Liver (tissue), 9 donors: ENCODE data around the gene ISM2. TPM values are rescaled to one million over a fixed set of nuclear protein-coding genes. Genes with fewer than 3 reads are reported as not detected.
"Not testable (repeated sequence)": the region's sequence is repeated elsewhere in the genome, so short reads cannot be mapped to it uniquely, and the experiment has no call there.

ENCODE experiments used
- DNase-seq: peaks from one replicate; pipeline ENCODE4 v3.0.0-alpha.2; 2017; ENCODE audit warnings: low spot score
- H3K27ac ChIP-seq, 2 donors: one replicate each; pipeline ENCODE4 v1.7.0; 2013; ENCODE audit warnings: inconsistent platforms in 2 of 2, low read length in 2 of 2, control low read depth in 1 of 2, low read depth in 1 of 2, mild to moderate bottlenecking in 1 of 2
- H3K27me3 ChIP-seq, 4 donors: one replicate each; pipeline versions ENCODE4 v1.6.1 to v1.7.0; 2013; ENCODE audit warnings: low read length in 3 of 4, inconsistent platforms in 1 of 4, mild to moderate bottlenecking in 1 of 4, moderate library complexity in 1 of 4; ENCODE audit not compliant: control insufficient read depth in 4 of 4, insufficient read depth in 4 of 4
- H3K36me3 ChIP-seq, 4 donors: one replicate each; pipeline versions ENCODE4 v1.6.1 to v1.7.0; 2013; ENCODE audit warnings: low read length in 3 of 4, mild to moderate bottlenecking in 3 of 4, low read depth in 1 of 4, moderate library complexity in 1 of 4; ENCODE audit not compliant: control insufficient read depth in 4 of 4, insufficient read depth in 3 of 4
- H3K4me1 ChIP-seq, 4 donors: one replicate each; pipeline versions ENCODE4 v1.6.1 to v1.7.0; 2013; ENCODE audit warnings: low read length in 3 of 4, mild to moderate bottlenecking in 3 of 4, moderate library complexity in 1 of 4; ENCODE audit not compliant: control insufficient read depth in 4 of 4, insufficient read depth in 4 of 4
- H3K4me3 ChIP-seq, 3 donors: one replicate each; pipeline versions ENCODE4 v1.6.1 to v1.7.0; 2013; ENCODE audit warnings: low read length in 3 of 3, control low read depth in 1 of 3, low read depth in 1 of 3, mild to moderate bottlenecking in 1 of 3
- H3K9ac ChIP-seq, 2 donors: one replicate each; pipeline ENCODE4 v1.7.0; 2013; ENCODE audit warnings: low read length in 2 of 2, mild to moderate bottlenecking in 2 of 2, moderate library complexity in 2 of 2, control low read depth in 1 of 2, low read depth in 1 of 2
- H3K9me3 ChIP-seq, 4 donors: one replicate each; pipeline versions ENCODE4 v1.6.1 to v1.7.0; 2013; ENCODE audit warnings: low read length in 3 of 4; ENCODE audit not compliant: control insufficient read depth in 4 of 4
- ATF3 ChIP-seq: IDR thresholded peaks from 2 replicates; pipeline ENCODE4 v1.6.1; 2016; ENCODE audit warnings: antibody characterized with exemption
- FOXA1 ChIP-seq: IDR thresholded peaks from 2 replicates; pipeline ENCODE4 v1.6.1; 2016; ENCODE audit warnings: antibody characterized with exemption
- FOXA2 ChIP-seq: IDR thresholded peaks from 2 replicates; pipeline ENCODE4 v1.6.1; 2016; ENCODE audit warnings: antibody characterized with exemption
- GABPA ChIP-seq, 2 donors: IDR thresholded peaks in 1 of 2; conservative IDR thresholded peaks in 1 of 2; 2 replicates each; pipeline ENCODE4 v1.6.1; 2016; ENCODE audit warnings: antibody characterized with exemption in 2 of 2, mild to moderate bottlenecking in 1 of 2, moderate library complexity in 1 of 2
- HNF4A ChIP-seq, 2 donors: conservative IDR thresholded peaks; 2 replicates each; pipeline ENCODE4 v1.6.1; 2016; ENCODE audit warnings: antibody characterized with exemption in 2 of 2, mild to moderate bottlenecking in 2 of 2
- HNF4G ChIP-seq: IDR thresholded peaks from 2 replicates; pipeline ENCODE4 v1.6.1; 2016; ENCODE audit warnings: antibody characterized with exemption
- JUND ChIP-seq, 2 donors: IDR thresholded peaks; 2 replicates each; pipeline ENCODE4 v1.6.1; 2016; ENCODE audit warnings: antibody characterized with exemption in 2 of 2
- MAX ChIP-seq: IDR thresholded peaks from 2 replicates; pipeline ENCODE4 v1.6.1; 2016; ENCODE audit warnings: antibody characterized with exemption
- NR2F2 ChIP-seq: IDR thresholded peaks from 2 replicates; pipeline ENCODE4 v1.6.1; 2016; ENCODE audit warnings: antibody characterized with exemption
- REST ChIP-seq: IDR thresholded peaks from 2 replicates; pipeline ENCODE4 v1.6.1; 2016; ENCODE audit warnings: antibody characterized with exemption, mild to moderate bottlenecking
- RXRA ChIP-seq, 2 donors: IDR thresholded peaks; 2 replicates each; pipeline ENCODE4 v1.6.1; 2017 to 2018; ENCODE audit warnings: antibody characterized with exemption in 2 of 2, mild to moderate bottlenecking in 1 of 2
- TAF1 ChIP-seq: conservative IDR thresholded peaks from 2 replicates; pipeline ENCODE4 v1.6.1; 2016; ENCODE audit warnings: antibody characterized with exemption, mild to moderate bottlenecking
- YY1 ChIP-seq: IDR thresholded peaks from 2 replicates; pipeline ENCODE4 v1.6.1; 2016; ENCODE audit warnings: antibody characterized with exemption, mild to moderate bottlenecking
- ZBTB33 ChIP-seq: IDR thresholded peaks from 2 replicates; pipeline ENCODE4 v1.6.1; 2016; ENCODE audit warnings: antibody characterized with exemption
- WGBS: extraction: QIAGEN DNeasy Blood & Tissue Kit; methylation state at CpG from one replicate; pipeline ENCODE4 v1.1.7; 2013; 5-methylcytosine and 5-hydroxymethylcytosine counted together
- polyA plus RNA-seq, 2 donors: library from polyadenylated mRNA; stranded (reverse) in 1 of 2; unstranded in 1 of 2; fragments of 200-250 nt in 1 of 2; fragments of >200 nt in 1 of 2; fragmentation: Nextera tagmentation in 1 of 2; extraction: Ambion mirVana in 1 of 2; gene quantifications; one replicate each; pipeline versions ENCODE4 v1.2.1 to v1.2.3, GENCODE V29; 2013 to 2015
- total RNA-seq, 2 donors: library from RNA; depleted of rRNA; stranded (reverse); fragments of >200 nt; gene quantifications; one replicate each; pipeline ENCODE4 v1.2.3, GENCODE V29; 2014
- donor health status: healthy.
- donor health status: healthy.
- donor health status: healthy.
- donor health status: healthy.
- donor health status: healthy.

Gene ISM2
- total and polyA plus RNA-seq, 4 donors = not detected

- TF ChIP-seq NR2F2 = no peak
- no peak for TF ChIP-seq GABPA (IDR thresholded peaks at IDR 0.05 in 1 of 2, conservative IDR thresholded peaks at IDR 0.05 in 1 of 2)
- TF ChIP-seq JUND (IDR thresholded peaks at IDR 0.05) = no peak
- no peak for TF ChIP-seq HNF4G
- TF ChIP-seq RXRA (IDR thresholded peaks at IDR 0.05) = no peak
- TF ChIP-seq ZBTB33 = no peak
Observed at GRCh38 chr14:77531071-77531470, 32.5 kb upstream of the ISM2 start (continued).

GRCh38 chr14:77529963-77530362 lies 31.3 kb upstream of the ISM2 start:
- DNase-seq = no peak
- TF ChIP-seq HNF4A (conservative IDR thresholded peaks at IDR 0.05) (no peak), GABPA (IDR thresholded peaks at IDR 0.05 in 1 of 2, conservative IDR thresholded peaks at IDR 0.05 in 1 of 2) (no peak), MAX (no peak), ATF3 (no peak), JUND (IDR thresholded peaks at IDR 0.05) (no peak)
- Histone ChIP-seq H3K36me3 (no peaks in the 10 kb centered on the region), H3K27me3 (no peaks in the 10 kb centered on the region), H3K9ac (no peak overlapping the region), H3K4me3 (no peak overlapping the region), H3K27ac (no peak overlapping the region), H3K4me1 (no peaks in the 10 kb centered on the region), H3K9me3 (no peaks in the 10 kb centered on the region)

GRCh38 chr14:77529213-77529612 lies 30.6 kb upstream of the ISM2 start:
- 85% methylated on average over 2 of the region's 2 CpGs for WGBS
- no peaks in the 10 kb centered on the region for H3K9me3 ChIP-seq
- no peak overlapping the region for H3K27ac ChIP-seq
- no peak for TF ChIP-seq NR2F2
- TF ChIP-seq GABPA (IDR thresholded peaks at IDR 0.05 in 1 of 2, conservative IDR thresholded peaks at IDR 0.05 in 1 of 2) = no peak
- no peak for TF ChIP-seq MAX
- no peak for TF ChIP-seq REST
- no peak for TF ChIP-seq ATF3
- no peak for TF ChIP-seq TAF1
- no peak for TF ChIP-seq HNF4G
- no peak for TF ChIP-seq YY1
- TF ChIP-seq HNF4A (conservative IDR thresholded peaks at IDR 0.05) = no peak
- TF ChIP-seq FOXA2 = no peak
- TF ChIP-seq FOXA1 = no peak
- H3K36me3 ChIP-seq = no peaks in the 10 kb centered on the region
- H3K4me3 ChIP-seq = no peak overlapping the region
- H3K9ac ChIP-seq = no peak overlapping the region
- H3K4me1 ChIP-seq = no peaks in the 10 kb centered on the region
- DNase-seq = no peak
- no peaks in the 10 kb centered on the region for H3K27me3 ChIP-seq

GRCh38 chr14:77528701-77529100 lies 30.1 kb upstream of the ISM2 start:
- H3K9ac ChIP-seq, H3K4me1 ChIP-seq, H3K27me3 ChIP-seq, H3K36me3 ChIP-seq, H3K27ac ChIP-seq, DNase-seq, H3K4me3 ChIP-seq, H3K9me3 ChIP-seq: not testable (repeated sequence)
- 82% methylated on average over 5 of the region's 5 CpGs for WGBS
